ENCODE results near the gene PFKFB1.

The PFKFB1 gene

GRCh38 chrX:54977387-54977786 lies 16.6 kb downstream of the PFKFB1 start:
- DNase-seq (ENCODE audit: low spot score): no peak
- TF ChIP-seq, protein P1, sequence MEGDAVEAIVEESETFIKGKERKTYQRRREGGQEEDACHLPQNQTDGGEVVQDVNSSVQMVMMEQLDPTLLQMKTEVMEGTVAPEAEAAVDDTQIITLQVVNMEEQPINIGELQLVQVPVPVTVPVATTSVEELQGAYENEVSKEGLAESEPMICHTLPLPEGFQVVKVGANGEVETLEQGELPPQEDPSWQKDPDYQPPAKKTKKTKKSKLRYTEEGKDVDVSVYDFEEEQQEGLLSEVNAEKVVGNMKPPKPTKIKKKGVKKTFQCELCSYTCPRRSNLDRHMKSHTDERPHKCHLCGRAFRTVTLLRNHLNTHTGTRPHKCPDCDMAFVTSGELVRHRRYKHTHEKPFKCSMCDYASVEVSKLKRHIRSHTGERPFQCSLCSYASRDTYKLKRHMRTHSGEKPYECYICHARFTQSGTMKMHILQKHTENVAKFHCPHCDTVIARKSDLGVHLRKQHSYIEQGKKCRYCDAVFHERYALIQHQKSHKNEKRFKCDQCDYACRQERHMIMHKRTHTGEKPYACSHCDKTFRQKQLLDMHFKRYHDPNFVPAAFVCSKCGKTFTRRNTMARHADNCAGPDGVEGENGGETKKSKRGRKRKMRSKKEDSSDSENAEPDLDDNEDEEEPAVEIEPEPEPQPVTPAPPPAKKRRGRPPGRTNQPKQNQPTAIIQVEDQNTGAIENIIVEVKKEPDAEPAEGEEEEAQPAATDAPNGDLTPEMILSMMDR (IDR thresholded peaks at IDR 0.05; ENCODE audit: extremely low read depth, missing control alignments): no peak

DNA sequence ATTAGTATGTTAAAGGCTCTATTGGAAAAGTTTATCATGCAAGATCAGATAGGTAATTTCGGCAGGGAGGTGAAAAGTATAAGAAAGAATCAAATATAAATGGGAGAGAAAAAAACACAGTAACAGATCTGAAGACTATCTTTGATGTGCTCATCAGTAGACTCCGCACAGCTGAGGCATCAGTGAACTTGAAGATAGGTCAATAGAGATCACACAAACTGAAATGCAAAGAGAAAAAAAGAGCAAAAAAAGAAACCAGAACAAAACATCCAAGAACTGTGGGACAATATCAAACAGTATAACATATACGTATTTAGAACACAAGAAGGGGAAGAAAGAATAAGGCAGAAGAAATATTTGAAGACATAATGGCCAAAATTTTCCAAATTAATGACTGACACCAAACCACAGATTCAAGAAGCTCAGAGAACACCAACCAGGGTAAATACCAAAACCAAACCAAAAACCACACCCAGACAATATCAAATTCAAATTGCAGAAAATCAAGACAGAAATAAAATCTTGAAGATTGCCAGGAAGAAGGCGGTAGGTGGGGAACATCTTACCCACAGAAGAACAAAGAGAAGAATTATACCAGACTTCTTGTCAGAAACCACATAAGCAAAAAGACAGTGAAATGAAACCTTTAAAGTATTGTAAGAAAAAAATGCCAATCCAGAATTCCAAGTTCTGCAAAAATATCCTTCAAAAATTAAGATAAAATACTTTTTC lies 29.1 kb downstream of the PFKFB1 start:
- no peak for DNase-seq (ENCODE audit: low spot score)
- TF ChIP-seq, protein P1 (IDR thresholded peaks at IDR 0.05; ENCODE audit: extremely low read depth, missing control alignments): no peak

DNA sequence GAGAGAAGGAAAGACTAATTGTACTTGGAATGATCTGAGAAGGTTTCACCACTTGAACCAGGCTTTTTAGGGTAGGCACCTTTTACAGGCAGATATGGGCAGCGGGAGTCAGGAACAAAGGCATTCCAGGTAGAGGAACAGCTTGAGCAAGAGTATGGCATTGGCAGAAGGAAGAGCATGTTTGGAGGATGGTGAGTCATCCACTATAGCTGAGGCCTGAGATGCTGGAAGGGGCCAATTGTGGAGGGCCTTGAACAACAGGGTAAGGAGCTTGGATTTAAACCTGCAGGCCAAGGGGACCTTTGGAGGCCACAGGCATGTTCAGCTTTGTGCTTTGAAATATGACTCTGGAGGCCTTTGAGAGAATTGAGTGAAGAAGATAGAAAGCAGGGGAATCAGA lies 32.2 kb downstream of the PFKFB1 start:
- DNase-seq (ENCODE audit: low spot score): no peak
- TF ChIP-seq, protein P1 (IDR thresholded peaks at IDR 0.05; ENCODE audit: extremely low read depth, missing control alignments): no peak

DNA sequence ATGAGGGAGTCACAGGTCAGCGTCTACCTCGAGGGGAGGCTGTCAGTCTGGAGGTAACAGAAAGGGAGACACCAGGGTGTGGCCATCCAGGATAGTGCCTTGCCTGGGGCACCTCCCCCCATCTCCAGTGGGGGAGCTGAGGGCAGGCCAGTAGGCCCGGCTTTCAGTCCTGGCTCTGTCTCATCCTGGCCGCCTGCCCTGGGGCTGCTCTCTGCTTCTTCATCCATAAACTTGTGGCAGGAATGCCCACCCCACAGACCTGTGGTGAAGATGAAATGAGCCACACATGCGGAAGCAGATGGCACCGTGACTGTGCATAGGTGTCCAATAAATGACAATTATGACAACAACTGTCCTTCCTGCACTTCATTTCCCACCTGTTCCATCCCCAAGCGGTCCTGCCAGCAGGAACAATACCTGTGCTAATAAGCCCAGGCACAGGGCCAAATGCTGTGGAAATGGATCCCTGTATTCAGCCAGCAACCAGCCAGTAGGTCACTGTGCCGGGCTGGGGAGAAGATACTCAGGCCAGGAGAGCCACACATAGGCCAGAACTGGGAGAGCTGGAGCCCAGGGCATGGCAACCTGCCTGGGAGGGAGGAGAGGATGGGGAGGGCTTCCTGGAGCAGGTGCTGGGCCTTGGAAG lies 43.1 kb downstream of the PFKFB1 start:
- TF ChIP-seq, protein P1 (IDR thresholded peaks at IDR 0.05; ENCODE audit: extremely low read depth, missing control alignments): no peak
- no peak for DNase-seq (ENCODE audit: low spot score)

DNA sequence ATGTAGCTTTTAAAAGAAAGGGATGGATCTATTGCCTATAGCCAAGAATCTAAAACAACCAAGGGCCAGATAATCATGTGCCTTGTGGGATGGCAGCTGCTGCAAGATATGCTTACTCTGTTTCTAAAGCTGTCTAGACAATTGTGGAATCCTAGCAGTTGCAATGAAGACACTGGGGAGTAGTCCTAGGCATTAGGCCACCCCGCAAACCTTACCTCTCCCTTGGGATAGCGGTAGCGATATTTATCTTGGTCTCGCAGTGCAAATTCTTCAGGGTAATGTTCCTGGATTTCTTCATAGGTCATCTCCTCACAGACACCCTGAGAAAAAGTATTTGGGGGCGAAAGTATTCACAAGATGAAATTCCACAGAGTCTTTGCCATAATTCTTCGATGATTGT lies 48.8 kb downstream of the PFKFB1 start:
- no peak for DNase-seq (ENCODE audit: low spot score)
- TF ChIP-seq, protein P1 (IDR thresholded peaks at IDR 0.05; ENCODE audit: extremely low read depth, missing control alignments): no peak

DNA sequence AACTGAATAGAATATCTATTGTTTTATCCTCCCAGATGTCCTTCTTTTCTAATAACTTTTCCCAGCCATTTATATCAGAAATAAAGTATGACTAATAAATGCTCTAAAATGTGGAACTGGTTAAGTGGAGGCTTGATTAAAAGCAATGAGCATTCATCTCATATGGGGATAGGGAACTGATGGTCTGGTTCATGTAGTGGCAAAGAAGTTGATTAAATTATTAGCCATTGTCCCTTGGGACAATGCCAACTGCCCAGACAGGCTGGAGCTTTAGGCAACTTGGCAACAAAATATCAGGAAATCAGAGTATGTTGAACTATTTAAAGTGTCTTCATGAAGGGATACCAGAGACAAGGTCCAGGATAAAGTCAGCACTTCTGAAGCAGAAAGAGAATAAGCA lies 49.2 kb downstream of the PFKFB1 start:
- TF ChIP-seq, protein P1 (IDR thresholded peaks at IDR 0.05; ENCODE audit: extremely low read depth, missing control alignments): no peak
- no peak for DNase-seq (ENCODE audit: low spot score)

- TF ChIP-seq, protein P1 (IDR thresholded peaks at IDR 0.05; ENCODE audit: extremely low read depth, missing control alignments): no peak
- no peak for DNase-seq (ENCODE audit: low spot score)
These were observed 56.6 kb downstream of the PFKFB1 start for GRCh38 chrX:54937416-54937815.
